Activated T-cell treated with anti-CD3 and anti-CD28 coated beads, Interleukin-2, amount 50 U/mL, for 24 hours (primary cell): Measurements from ENCODE around the gene SLC25A4.
A peak's percentile ranks its signal among the peaks of the same experiment; 100 is the strongest.
"Not testable (repeated sequence)": the region's sequence is repeated elsewhere in the genome, so short reads cannot be mapped to it uniquely, and the experiment has no call there.

Experiments
- DNase-seq: peaks from one replicate; pipeline ENCODE4 v3.0.0-alpha.2; 2020
- H3K27ac Mint-ChIP-seq: 2 replicates; pipeline ENCODE4 v1.8.0; 2020; ENCODE audit warnings: mild to moderate bottlenecking, mixed read lengths
- H3K27me3 Mint-ChIP-seq: 2 replicates; pipeline ENCODE4 v1.8.0; 2020; ENCODE audit warnings: mixed read lengths
- H3K36me3 Mint-ChIP-seq: 2 replicates; pipeline ENCODE4 v1.8.0; 2020; ENCODE audit warnings: low read depth, mixed read lengths
- H3K4me1 Mint-ChIP-seq: 2 replicates; pipeline ENCODE4 v1.8.0; 2020; ENCODE audit warnings: low read depth, mixed read lengths
- H3K4me3 Mint-ChIP-seq: 2 replicates; pipeline ENCODE4 v1.8.0; 2020; ENCODE audit warnings: mild to moderate bottlenecking, moderate library complexity, mixed read lengths
- H3K9me3 Mint-ChIP-seq: 2 replicates; pipeline ENCODE4 v1.8.0; 2020; ENCODE audit warnings: mixed read lengths

The SLC25A4 gene

DNA sequence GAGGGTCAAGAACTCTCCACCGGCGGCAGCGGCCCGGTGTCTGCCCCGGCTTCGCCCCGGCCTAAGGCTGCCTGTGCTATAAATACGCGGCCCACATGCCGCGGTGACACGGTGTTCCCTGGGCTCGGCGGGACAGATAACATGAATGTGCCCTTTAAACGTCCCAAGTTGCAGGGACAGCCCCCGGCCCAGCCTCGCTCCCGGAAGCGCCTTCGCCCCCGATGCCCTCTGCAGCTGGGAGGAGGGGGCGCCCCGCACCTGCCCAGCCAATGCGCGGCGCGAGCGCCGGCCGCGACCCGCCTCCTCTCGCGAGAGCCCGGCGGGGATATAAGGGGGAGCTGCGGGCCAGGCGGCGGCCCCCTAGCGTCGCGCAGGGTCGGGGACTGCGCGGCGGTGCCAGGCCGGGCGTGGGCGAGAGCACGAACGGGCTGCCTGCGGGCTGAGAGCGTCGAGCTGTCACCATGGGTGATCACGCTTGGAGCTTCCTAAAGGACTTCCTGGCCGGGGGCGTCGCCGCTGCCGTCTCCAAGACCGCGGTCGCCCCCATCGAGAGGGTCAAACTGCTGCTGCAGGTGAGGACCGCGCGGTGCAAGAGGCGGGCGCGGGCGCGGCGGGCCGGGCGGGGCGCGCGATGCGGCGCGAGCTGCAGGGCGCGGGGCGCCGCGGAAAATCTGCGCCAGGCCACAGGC lies at the start of gene SLC25A4:
Gene SLC25A4 (plus strand): TSS at position 355 of the 689 bp plus-strand sequence. CDS start 107 bp downstream, at position 462.
- Mint-ChIP-seq H3K27me3 (peaks cover 43% of the 10 kb centered on the region), H3K4me3 (peak within 1 kb of the TSS; percentile 78), H3K4me1 (peaks cover 13% of the 10 kb centered on the region), H3K9me3 (no peaks in the 10 kb centered on the region), H3K36me3 (peaks cover 6% of the 10 kb centered on the region), H3K27ac (peak within 1 kb of the TSS; percentile 40)
- peak; percentile 89 for DNase-seq

DNA sequence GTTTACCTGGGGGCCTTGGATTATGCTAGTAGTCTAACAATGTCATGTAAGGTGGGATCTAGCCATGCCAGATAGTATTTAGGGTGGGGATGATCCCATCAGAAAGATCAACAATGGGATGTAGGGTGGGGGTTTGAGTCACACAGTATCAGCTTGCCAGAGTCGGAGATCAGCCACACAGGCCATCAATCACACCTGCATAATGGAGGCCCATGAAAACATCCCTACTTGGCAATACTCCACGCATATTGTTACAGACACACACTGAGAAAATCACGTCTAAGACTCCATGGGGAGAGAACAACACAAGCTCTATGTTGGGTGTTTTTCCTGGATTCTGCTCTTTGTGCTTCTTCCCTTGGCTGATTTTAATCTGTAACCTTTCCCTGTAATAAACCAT lies 49.5 kb upstream of the SLC25A4 start:
- no peak for DNase-seq
- Mint-ChIP-seq H3K9me3 (no peaks in the 10 kb centered on the region), H3K36me3 (no peaks in the 10 kb centered on the region), H3K27ac (no peak overlapping the region), H3K4me1 (no peaks in the 10 kb centered on the region), H3K4me3 (no peak overlapping the region), H3K27me3 (peaks cover 17% of the 10 kb centered on the region)

- no peak for DNase-seq
- Mint-ChIP-seq H3K27me3 (peaks cover 27% of the 10 kb centered on the region), H3K9me3 (no peaks in the 10 kb centered on the region), H3K4me1 (no peaks in the 10 kb centered on the region), H3K36me3 (no peaks in the 10 kb centered on the region), H3K27ac (no peak overlapping the region), H3K4me3 (no peak overlapping the region)
Observed at GRCh38 chr4:185096032-185096653, 46.9 kb upstream of the SLC25A4 start.

- Mint-ChIP-seq H3K4me1 (no peaks in the 10 kb centered on the region), H3K9me3 (no peaks in the 10 kb centered on the region)
Observed at GRCh38 chr4:185098474-185098873, 44.6 kb upstream of the SLC25A4 start.

GRCh38 chr4:185099024-185099682 lies 43.9 kb upstream of the SLC25A4 start:
- H3K9me3 Mint-ChIP-seq, result no peaks in the 10 kb centered on the region
- no peak overlapping the region for H3K27ac Mint-ChIP-seq
- H3K36me3 Mint-ChIP-seq, result no peaks in the 10 kb centered on the region
- DNase-seq, result no peak
- peaks cover 26% of the 10 kb centered on the region for H3K27me3 Mint-ChIP-seq
- no peaks in the 10 kb centered on the region for H3K4me1 Mint-ChIP-seq
- H3K4me3 Mint-ChIP-seq, result no peak overlapping the region

More at GRCh38 chr4:185098474-185098873, 44.6 kb upstream of the SLC25A4 start:
- H3K27ac Mint-ChIP-seq, result no peak overlapping the region
- no peak for DNase-seq
- no peaks in the 10 kb centered on the region for H3K36me3 Mint-ChIP-seq
- H3K27me3 Mint-ChIP-seq, result peaks cover 26% of the 10 kb centered on the region
- H3K4me3 Mint-ChIP-seq, result no peak overlapping the region

DNA sequence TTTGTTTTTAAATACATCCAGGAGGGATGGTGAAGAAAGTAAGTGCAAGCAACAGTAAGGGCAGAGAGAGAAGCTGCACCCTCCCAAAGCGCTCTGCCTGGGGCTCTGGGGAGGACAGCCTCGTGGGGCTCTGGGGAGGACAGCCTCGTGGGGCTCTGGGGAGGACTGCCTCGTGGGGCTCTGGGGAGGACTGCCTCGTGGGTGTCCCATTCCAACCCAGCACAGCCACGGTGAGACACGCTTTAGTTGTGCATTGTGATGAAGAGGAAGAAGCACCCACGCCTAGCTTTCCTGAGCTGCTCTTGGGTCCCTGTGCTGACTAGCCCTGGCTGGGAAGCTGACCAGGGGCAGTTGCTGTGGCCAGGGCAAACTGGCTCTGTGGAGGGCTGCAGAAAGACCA lies 43.1 kb upstream of the SLC25A4 start:
- Mint-ChIP-seq H3K9me3 (no peaks in the 10 kb centered on the region), H3K36me3 (no peaks in the 10 kb centered on the region), H3K27ac (no peak overlapping the region), H3K4me3 (no peak overlapping the region), H3K27me3 (peaks cover 26% of the 10 kb centered on the region), H3K4me1 (no peaks in the 10 kb centered on the region)
- DNase-seq, result no peak

DNA sequence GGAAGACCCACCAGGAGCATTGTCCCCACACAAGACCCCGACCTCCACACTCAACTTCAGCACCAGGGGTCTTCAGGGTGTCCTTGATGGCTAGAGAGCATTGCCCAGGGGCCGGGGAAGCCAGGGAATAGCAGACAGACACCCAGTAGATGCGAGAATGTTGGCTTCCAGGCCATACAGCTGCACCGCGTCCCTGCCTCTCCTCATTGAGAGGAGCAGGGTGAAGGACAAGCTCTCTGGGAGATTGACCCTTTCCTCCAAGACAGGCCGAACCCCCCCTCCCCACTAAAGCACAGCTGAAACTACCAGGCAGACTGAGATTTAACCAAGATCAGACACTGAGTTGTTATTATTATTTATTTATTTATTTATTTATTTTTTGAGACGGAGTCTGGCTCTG lies 42.6 kb upstream of the SLC25A4 start:
- Mint-ChIP-seq H3K27ac (no peak overlapping the region), H3K4me3 (no peak overlapping the region), H3K4me1 (no peaks in the 10 kb centered on the region), H3K27me3 (peaks cover 26% of the 10 kb centered on the region), H3K9me3 (no peaks in the 10 kb centered on the region), H3K36me3 (no peaks in the 10 kb centered on the region)
- DNase-seq, result no peak

GRCh38 chr4:185101354-185101890 lies 41.6 kb upstream of the SLC25A4 start:
- Mint-ChIP-seq H3K9me3 (no peaks in the 10 kb centered on the region), H3K36me3 (no peaks in the 10 kb centered on the region), H3K4me3 (no peak overlapping the region), H3K27me3 (peaks cover 26% of the 10 kb centered on the region), H3K4me1 (no peaks in the 10 kb centered on the region), H3K27ac (no peak overlapping the region)
- DNase-seq, result no peak

DNA sequence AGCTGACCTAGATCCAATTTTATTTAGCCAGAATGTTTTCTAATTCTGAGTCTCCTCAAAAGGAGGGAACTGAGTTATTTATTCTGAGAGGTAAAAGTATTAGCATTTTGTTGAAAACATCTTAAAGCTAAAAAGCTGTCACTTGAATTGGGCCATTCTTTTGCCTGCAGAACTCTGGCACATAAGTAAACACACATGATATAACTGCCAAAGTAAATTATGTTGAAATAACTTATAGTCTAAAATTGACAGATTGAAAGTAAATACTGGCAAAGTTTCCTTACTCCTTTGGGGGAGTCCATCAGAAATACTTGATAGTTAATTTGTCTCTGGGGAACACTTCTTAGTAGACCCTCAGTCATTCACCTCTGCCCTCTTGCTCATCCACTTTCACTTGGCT lies 38.3 kb upstream of the SLC25A4 start:
- peaks cover 25% of the 10 kb centered on the region for H3K27me3 Mint-ChIP-seq
- H3K4me3 Mint-ChIP-seq, result no peak overlapping the region
- H3K9me3 Mint-ChIP-seq, result no peaks in the 10 kb centered on the region
- DNase-seq, result no peak
- H3K4me1 Mint-ChIP-seq, result no peaks in the 10 kb centered on the region
- no peak overlapping the region for H3K27ac Mint-ChIP-seq
- no peaks in the 10 kb centered on the region for H3K36me3 Mint-ChIP-seq

DNA sequence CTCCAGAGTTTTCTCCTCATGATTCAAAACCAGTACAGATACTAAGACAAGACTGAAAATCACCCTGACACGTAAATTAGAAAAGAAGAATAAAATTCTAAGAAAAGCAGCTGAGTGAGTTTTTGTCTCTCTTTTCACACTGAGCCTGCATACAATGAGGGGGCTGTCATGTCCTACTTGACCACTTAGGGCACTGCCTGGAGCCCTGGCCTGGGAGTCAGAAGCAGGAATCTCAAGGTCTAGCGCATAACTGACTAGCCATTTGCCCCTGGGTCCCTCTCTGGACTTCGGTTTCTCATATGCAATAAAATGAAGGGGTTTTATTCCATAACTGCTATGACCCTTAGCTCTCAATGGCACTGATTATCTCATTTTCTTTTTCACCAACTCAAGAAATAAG lies 36.7 kb upstream of the SLC25A4 start:
- H3K27me3 Mint-ChIP-seq, result peaks cover 21% of the 10 kb centered on the region

DNA sequence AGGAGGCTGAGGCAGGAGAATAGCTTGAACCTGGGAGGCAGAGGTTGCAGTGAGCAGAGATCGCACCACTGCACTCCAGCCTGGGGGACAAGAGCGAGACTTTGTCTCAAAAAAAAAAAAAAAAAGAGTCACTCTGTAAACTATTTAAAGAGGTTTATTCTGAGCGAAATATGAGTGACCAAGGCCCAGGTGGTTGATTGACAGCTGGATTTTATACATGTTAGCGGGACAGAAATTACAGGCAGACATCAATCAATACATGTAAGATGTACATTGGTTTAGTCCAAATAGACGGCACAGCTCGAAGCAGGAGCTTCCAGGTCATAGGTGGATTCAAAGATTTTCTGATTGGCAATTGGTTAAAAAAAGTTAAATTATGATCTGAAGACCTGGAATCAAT lies 35.5 kb upstream of the SLC25A4 start:
- H3K27ac Mint-ChIP-seq, H3K36me3 Mint-ChIP-seq, DNase-seq, H3K4me1 Mint-ChIP-seq, H3K4me3 Mint-ChIP-seq, H3K9me3 Mint-ChIP-seq: not testable (repeated sequence)
- peaks cover 16% of the 10 kb centered on the region for H3K27me3 Mint-ChIP-seq

More for the DNA sequence above, 36.7 kb upstream of the SLC25A4 start:
- Mint-ChIP-seq H3K4me3 (no peak overlapping the region), H3K27ac (no peak overlapping the region), H3K4me1 (no peaks in the 10 kb centered on the region), H3K9me3 (no peaks in the 10 kb centered on the region), H3K36me3 (no peaks in the 10 kb centered on the region)
- DNase-seq, result no peak

DNA sequence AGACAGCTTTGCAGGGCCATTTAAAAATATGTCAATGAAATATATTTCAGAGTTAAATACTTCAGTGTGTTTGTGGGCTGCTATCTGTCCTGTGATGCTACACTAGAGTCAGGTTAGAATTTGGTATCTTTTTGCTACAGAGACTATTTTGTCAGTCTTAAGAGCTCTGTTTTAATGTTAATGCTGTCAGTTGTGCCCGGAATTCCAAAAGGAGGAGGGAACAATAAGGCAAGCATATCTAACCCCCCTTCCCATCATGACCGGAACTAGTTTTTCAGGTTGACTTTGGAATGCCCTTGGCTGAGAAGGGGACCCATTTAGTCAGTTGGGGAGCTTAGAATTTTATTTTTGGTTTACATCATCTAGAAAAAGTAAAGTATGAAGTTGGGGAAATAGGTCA lies 34.9 kb upstream of the SLC25A4 start:
- Mint-ChIP-seq H3K4me1 (no peaks in the 10 kb centered on the region), H3K27ac (no peak overlapping the region), H3K9me3 (no peaks in the 10 kb centered on the region), H3K27me3 (peaks cover 16% of the 10 kb centered on the region), H3K36me3 (no peaks in the 10 kb centered on the region), H3K4me3 (no peak overlapping the region)
- no peak for DNase-seq

- Mint-ChIP-seq H3K9me3 (no peaks in the 10 kb centered on the region), H3K36me3 (no peaks in the 10 kb centered on the region), H3K27me3 (peaks cover 19% of the 10 kb centered on the region), H3K27ac (no peak overlapping the region), H3K4me3 (no peak overlapping the region), H3K4me1 (no peaks in the 10 kb centered on the region)
- DNase-seq, result no peak
Observed at GRCh38 chr4:185108669-185109068, 34.4 kb upstream of the SLC25A4 start.

- peaks cover 24% of the 10 kb centered on the region for H3K27me3 Mint-ChIP-seq
- no peak overlapping the region for H3K4me3 Mint-ChIP-seq
- H3K4me1 Mint-ChIP-seq, result no peaks in the 10 kb centered on the region
- no peaks in the 10 kb centered on the region for H3K36me3 Mint-ChIP-seq
- H3K27ac Mint-ChIP-seq, result no peak overlapping the region
- no peaks in the 10 kb centered on the region for H3K9me3 Mint-ChIP-seq
- DNase-seq, result no peak
Observed at GRCh38 chr4:185109736-185110135, 33.3 kb upstream of the SLC25A4 start.

DNA sequence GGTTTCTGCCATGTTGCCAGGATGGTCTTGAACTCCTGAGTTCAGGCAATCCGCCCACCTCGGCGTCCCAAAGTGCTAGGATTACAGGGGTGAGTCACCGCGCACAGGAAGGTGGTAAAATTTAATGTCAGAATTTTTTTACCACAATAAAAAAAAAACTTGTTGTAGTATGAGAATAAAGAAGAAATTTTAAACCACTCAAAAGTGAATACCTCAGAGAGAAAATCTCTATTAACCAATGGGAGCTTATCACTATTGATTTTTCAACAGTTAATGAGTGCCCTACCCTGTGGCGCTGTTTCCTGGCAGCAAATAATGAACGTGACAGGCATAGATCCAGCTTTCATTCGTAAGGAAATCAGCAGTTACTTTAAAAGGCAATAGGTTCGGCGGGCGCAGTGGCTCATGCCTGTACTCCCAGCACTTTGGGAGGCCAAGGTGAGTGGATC lies 32.7 kb upstream of the SLC25A4 start:
- Mint-ChIP-seq H3K27ac (no peak overlapping the region), H3K36me3 (no peaks in the 10 kb centered on the region), H3K27me3 (peaks cover 24% of the 10 kb centered on the region)

More for the DNA sequence above, 32.7 kb upstream of the SLC25A4 start:
- no peak for DNase-seq
- Mint-ChIP-seq H3K9me3 (no peaks in the 10 kb centered on the region), H3K4me3 (no peak overlapping the region), H3K4me1 (no peaks in the 10 kb centered on the region)
